Uterus (tissue), 4 donors: ENCODE data around the gene INSL3. TPM values are rescaled to one million over a fixed set of nuclear protein-coding genes. Genes with fewer than 3 reads are reported as not detected.
A peak's percentile ranks its signal among the peaks of the same experiment; 100 is the strongest.

ENCODE experiments used
- DNase-seq, 2 donors: peaks; one replicate each; pipeline ENCODE4 v3.0.0-alpha.2; 2019 to 2020
- H3K27ac ChIP-seq, 2 donors: fragments of 200-600 bp; sonication (generic); 1 replicate in 1 of 2; 2 replicates in 1 of 2; pipeline ENCODE4 v1.5.1; 2016 to 2018
- H3K27me3 ChIP-seq, 2 donors: fragments of 200-600 bp; sonication (generic); one replicate each; pipeline ENCODE4 v1.5.1; 2018 to 2019; ENCODE audit warnings: control low read depth in 1 of 2
- H3K36me3 ChIP-seq, 2 donors: fragments of 200-600 bp; sonication (generic); one replicate each; pipeline ENCODE4 v1.5.1; 2019; ENCODE audit warnings: control low read depth in 1 of 2
- H3K4me1 ChIP-seq, 2 donors: fragments of 200-600 bp; sonication (generic); one replicate each; pipeline ENCODE4 v1.5.1; 2018 to 2019; ENCODE audit warnings: control low read depth in 1 of 2
- H3K4me3 ChIP-seq, 2 donors: fragments of 200-600 bp; sonication (generic); 1 replicate in 1 of 2; 2 replicates in 1 of 2; pipeline ENCODE4 v1.5.1; 2018 to 2019; ENCODE audit warnings: mild to moderate bottlenecking in 1 of 2
- H3K9me3 ChIP-seq, 2 donors: fragments of 200-600 bp; sonication (generic); one replicate each; pipeline ENCODE4 v1.5.1; 2019; ENCODE audit warnings: control low read depth in 1 of 2
- CTCF ChIP-seq, 4 experiments: fragments of 200-600 bp in 2 of 4; fragments of 450-650 bp in 2 of 4; sonication (generic) in 2 of 4; IDR thresholded peaks; one replicate each; pipeline ENCODE4 v1.5.1; 2016 to 2019; ENCODE audit warnings: antibody characterized with exemption in 4 of 4, mild to moderate bottlenecking in 2 of 4, moderate library complexity in 1 of 4
- POLR2A ChIP-seq, 2 donors: fragments of 450-650 bp; IDR thresholded peaks; one replicate each; pipeline ENCODE4 v1.6.1; 2016; ENCODE audit warnings: antibody characterized with exemption in 2 of 2, mild to moderate bottlenecking in 1 of 2, moderate library complexity in 1 of 2
- intact Hi-C: fragments of 100-400 bp; cut with DNase I; formaldehyde crosslinking; loops from one replicate; pipeline ENCODE4 v1.15.1; 2023; ENCODE audit warnings: low total_unique reads
- total RNA-seq, 4 donors: library from RNA; depleted of rRNA in 3 of 4; stranded (reverse); fragments of >200 nt in 3 of 4; gene quantifications; one replicate each; pipeline versions ENCODE4 v1.1.0 to v1.2.4, GENCODE V29; 2014 to 2023
- donor health status: DM: yes; HTN: yes; CAD: no.

Gene INSL3
- total RNA-seq, 4 donors from 2014 or later = not detected

GRCh38 chr19:17854061-17854460, 32.7 kb upstream of the INSL3 start:
- H3K4me1 ChIP-seq = no peaks in the 10 kb centered on the region
- no peaks in the 10 kb centered on the region for H3K36me3 ChIP-seq

DNA sequence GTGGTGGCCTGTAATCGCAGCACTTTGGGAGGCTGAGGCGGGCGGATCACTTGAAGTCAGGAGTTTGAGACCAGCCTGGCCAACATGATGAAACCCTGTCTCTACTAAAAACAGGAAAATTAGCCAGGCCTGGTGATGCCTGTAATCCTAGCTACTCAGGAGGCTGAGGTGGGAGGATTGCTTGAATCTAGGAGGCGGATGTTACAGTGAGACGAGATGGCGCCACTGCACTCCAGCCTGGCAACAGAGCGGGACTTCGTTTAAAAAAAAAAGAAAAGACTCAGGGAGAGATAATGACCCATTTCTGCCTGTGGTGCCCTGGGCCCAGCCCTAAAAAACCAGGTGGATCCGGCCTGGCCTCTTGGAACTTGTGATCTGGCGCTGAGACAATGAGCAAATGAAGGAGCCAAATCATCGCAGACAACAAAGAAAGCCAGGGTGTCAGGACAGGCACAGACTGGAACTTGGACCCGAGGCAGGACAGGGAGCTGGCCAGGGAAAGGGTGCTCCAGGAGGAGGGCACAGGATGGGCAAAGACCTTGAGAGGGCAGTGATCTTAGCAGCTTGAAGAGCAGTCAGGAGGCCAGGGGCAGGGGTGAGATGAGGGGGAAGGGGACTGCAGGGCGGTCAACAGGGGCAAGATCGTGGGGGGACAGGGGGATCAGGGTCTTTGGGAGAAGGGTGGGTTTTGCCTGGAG, 27.4 kb upstream of the INSL3 start:
- no peaks in the 10 kb centered on the region for H3K9me3 ChIP-seq
- no peak overlapping the region for H3K4me3 ChIP-seq
- no peaks in the 10 kb centered on the region for H3K36me3 ChIP-seq
- no peak for TF ChIP-seq CTCF (IDR thresholded peaks at IDR 0.05)
- no peaks in the 10 kb centered on the region for H3K27me3 ChIP-seq
- DNase-seq = no peak
- H3K27ac ChIP-seq = peak overlapping the region in 1 of 2 donors; percentile 57
- H3K4me1 ChIP-seq = no peaks in the 10 kb centered on the region
- intact Hi-C loops = no loop called here

More at GRCh38 chr19:17854061-17854460, 32.7 kb upstream of the INSL3 start:
- Histone ChIP-seq H3K27ac (no peak overlapping the region), H3K9me3 (no peaks in the 10 kb centered on the region), H3K27me3 (no peaks in the 10 kb centered on the region), H3K4me3 (no peak overlapping the region)
- intact Hi-C loops = no loop called here
- no peak for DNase-seq
- TF ChIP-seq CTCF (IDR thresholded peaks at IDR 0.05) (no peak), POLR2A (IDR thresholded peaks at IDR 0.05) (no peak)

DNA sequence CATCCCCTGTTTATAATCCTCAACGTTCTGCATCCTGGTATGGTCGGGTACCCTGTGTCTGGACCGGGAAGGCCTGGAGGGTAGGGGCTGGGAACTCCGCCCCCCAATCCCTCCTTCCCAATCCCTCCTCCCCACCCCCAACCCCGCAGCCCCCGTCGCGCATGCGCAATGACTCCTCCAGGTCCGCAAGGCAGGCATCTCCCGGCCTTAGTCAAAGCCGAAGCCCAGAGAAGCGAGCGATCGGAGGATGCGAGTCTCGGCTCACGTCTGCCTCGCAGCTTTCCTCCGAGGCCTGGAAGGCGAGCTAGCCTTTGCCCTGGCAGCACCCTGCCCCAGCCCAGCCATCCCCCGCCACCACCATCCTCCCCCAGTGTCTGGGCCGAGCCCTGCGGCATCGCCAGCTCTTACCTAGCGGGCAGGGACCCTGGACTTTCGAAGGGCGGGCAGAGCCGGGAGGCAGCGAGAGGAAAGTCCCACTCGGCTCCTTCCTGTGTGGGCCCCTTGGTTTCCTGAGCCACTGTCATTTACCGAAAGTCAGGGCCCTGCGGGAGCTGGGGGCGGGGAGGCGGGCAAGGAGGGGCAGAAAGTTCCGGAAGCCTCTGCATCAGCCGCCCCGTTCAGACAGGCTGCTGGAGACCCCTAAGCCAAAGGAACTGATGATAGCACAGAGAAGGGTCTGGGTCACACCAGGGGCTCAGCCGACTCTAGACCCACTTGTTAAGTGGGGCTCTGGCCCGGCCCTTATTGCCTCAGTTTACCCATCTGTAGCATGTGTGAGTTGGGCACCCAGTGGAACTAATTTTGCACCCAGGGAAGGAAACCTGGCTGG, 26.4 kb upstream of the INSL3 start, which contains the start of gene JAK3:
Gene JAK3 (minus strand): TSS at position 445 of the 829 bp plus-strand sequence. CDS start 3,565 bp downstream, outside the sequence.
- Histone ChIP-seq H3K27ac (peak within 1 kb of the TSS; percentile 57 to 59), H3K4me1 (no peaks in the 10 kb centered on the region), H3K4me3 (peak within 1 kb of the TSS; percentile 7 to 19), H3K27me3 (no peaks in the 10 kb centered on the region), H3K36me3 (no peaks in the 10 kb centered on the region), H3K9me3 (no peaks in the 10 kb centered on the region)
- TF ChIP-seq CTCF (IDR thresholded peaks at IDR 0.05) (no peak), POLR2A (IDR thresholded peaks at IDR 0.05) (no peak)
- intact Hi-C loops = no loop called here
- DNase-seq = no peak

GRCh38 chr19:17846146-17846545, 24.8 kb upstream of the INSL3 start:
- Histone ChIP-seq H3K27me3 (no peaks in the 10 kb centered on the region), H3K9me3 (no peaks in the 10 kb centered on the region), H3K36me3 (no peaks in the 10 kb centered on the region), H3K4me1 (no peaks in the 10 kb centered on the region), H3K27ac (no peak overlapping the region), H3K4me3 (no peak overlapping the region)
- TF ChIP-seq POLR2A (IDR thresholded peaks at IDR 0.05) (no peak), CTCF (IDR thresholded peaks at IDR 0.05) (no peak)
- intact Hi-C loops = no loop called here
- DNase-seq = no peak

- intact Hi-C loops = no loop called here
- no peaks in the 10 kb centered on the region for H3K9me3 ChIP-seq
- no peak overlapping the region for H3K27ac ChIP-seq
- no peaks in the 10 kb centered on the region for H3K4me1 ChIP-seq
- H3K4me3 ChIP-seq = no peak overlapping the region
- H3K36me3 ChIP-seq = no peaks in the 10 kb centered on the region
- no peaks in the 10 kb centered on the region for H3K27me3 ChIP-seq
- TF ChIP-seq CTCF (IDR thresholded peaks at IDR 0.05) = no peak
- TF ChIP-seq POLR2A (IDR thresholded peaks at IDR 0.05) = no peak
- DNase-seq = no peak
These were observed 22.7 kb upstream of the INSL3 start for GRCh38 chr19:17843908-17844490.
